D721Med (cell line): ENCODE data around the gene ERC2.
A peak's percentile ranks its signal among the peaks of the same experiment; 100 is the strongest.

Experiments
- DNase-seq: peaks from one replicate; pipeline ENCODE4 v3.0.0; 2011; ENCODE audit warnings: low spot score; ENCODE audit not compliant: insufficient read length
- FAIRE-seq: peaks from 2 replicates; lab custom pipeline; 2011; peaks lifted over from hg19 to GRCh38; lab: Jason Lieb, UNC
- CTCF ChIP-seq: IDR thresholded peaks from 2 replicates; pipeline ENCODE4 v1.5.1; 2012; ENCODE audit warnings: mild to moderate bottlenecking, control low read depth; ENCODE audit not compliant: insufficient read depth; ENCODE audit errors: missing control alignments

ERC2 gene

DNA sequence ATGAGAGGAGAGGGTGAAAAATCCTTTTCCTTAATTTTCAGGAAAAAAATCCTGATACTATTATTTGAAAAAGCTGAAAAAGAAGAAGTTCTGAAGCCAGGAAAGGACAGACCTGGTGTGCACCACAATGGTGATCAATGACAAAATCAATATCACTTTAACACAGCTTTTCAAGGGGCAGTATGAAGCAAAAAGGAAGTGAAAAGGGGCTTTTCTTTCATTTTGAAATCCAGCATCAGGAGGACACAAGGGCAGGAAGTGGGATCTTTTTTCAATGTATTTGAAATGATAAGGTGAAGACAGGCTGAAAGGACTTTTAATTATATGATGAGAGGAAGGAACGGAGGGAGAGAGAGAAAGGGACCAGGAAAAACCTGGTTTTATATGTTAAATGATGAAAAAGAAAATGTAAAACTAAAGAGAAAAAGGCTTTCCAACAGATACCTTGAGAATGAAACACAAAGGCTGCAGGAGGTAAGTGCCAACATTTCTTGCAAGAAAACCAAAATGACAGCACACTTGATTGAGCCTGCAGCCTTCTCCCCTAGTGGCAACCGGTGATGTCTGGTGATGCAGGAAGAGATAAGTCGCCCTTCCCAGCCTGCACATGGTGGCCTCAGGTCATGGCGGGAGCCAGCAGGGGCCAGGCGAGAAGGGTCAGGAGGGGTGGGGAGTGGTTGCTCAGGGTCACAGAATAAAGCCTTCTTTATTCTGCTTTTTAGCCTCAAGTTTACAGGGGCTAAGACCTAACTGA is 744.4 kb downstream of the ERC2 start:
- no peak for TF ChIP-seq CTCF
- FAIRE-seq (no peak), DNase-seq (no peak)

GRCh38 chr3:55721716-55722484 is 746.4 kb downstream of the ERC2 start:
- DNase-seq (no peak), FAIRE-seq (no peak)
- TF ChIP-seq CTCF, result peak; percentile 48

DNA sequence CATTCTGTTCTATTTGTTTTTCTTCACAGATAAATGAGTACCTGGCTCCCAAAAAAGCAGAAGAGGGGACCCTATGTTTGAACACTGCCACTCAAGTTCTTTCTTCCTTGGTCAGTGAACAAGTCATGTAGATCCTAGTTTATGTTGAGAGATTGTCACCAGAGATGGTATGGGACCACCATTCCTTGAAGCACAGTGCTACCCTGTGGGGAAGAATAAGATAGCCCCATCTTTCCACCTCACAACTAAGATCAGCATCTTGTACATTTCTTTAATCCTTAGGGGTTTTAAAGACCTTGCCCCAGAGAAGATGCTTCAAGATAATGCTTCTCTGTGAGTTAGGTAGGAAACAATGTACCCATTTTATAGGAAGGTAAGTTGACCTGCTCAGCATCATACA is 747.7 kb downstream of the ERC2 start:
- no peak for FAIRE-seq
- peak; percentile 29 for TF ChIP-seq CTCF
- no peak for DNase-seq

- DNase-seq (no peak), FAIRE-seq (no peak)
- TF ChIP-seq CTCF, result no peak
Measured at GRCh38 chr3:55719508-55719907, 748.8 kb downstream of the ERC2 start.

DNA sequence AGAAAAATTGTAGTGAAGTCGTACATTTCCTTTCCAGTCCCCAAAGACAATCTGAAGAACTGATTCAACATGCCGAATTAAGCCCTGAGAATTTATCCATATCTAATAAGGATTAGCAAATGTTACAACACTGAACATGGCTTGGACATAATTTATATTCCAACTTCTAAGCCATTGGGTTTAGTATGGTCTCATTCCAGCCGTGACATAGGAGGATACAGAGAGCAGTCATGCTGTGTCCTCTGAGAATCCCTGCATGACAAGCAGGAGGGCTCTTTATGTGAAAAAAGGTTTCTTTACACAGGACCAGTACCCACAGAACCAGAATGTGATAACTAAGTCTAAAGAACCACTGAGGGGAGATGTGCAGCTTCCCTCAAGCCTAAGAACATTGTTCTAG is 749.3 kb downstream of the ERC2 start:
- TF ChIP-seq CTCF, result no peak
- no peak for DNase-seq

DNA sequence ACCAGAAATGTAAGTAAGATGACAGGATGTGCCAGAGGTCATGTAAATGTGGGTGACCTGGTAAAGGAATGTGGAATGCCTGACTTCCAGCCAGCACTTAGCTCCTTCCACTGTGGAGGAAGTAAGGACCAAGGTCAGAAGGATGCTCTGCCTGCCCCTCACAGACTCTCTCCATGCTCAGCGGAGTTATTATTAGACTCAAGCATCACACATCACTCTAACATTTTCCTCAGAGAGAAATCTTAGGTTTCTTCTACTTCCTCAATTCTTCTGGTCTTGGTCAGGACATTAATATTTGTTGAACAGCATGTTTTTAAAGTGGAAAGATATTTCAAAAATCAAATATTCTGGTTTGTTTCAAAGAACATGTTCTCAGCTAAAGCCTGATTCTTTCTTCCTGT is 749.7 kb downstream of the ERC2 start:
- FAIRE-seq (no peak), DNase-seq (no peak)
- no peak for TF ChIP-seq CTCF

More for the DNA sequence above, 749.3 kb downstream of the ERC2 start:
- FAIRE-seq, result no peak

GRCh38 chr3:55718074-55718473 is 750.2 kb downstream of the ERC2 start:
- TF ChIP-seq CTCF, result no peak
- FAIRE-seq, result no peak
- DNase-seq, result no peak
